Thyroid gland (tissue), 4 donors: ENCODE data around the gene MORN1.

ENCODE experiments used
- CTCF ChIP-seq, 6 experiments: fragments of 200-600 bp in 3 of 6; fragments of 450-650 bp in 3 of 6; sonication (generic) in 3 of 6; IDR thresholded peaks; one replicate each; pipeline ENCODE4 v1.5.1; 2016 to 2019; ENCODE audit warnings: antibody characterized with exemption in 6 of 6, mild to moderate bottlenecking in 2 of 6, inconsistent platforms in 1 of 6, moderate library complexity in 1 of 6
- POLR2A ChIP-seq, 2 donors: fragments of 450-650 bp; IDR thresholded peaks; one replicate each; pipeline ENCODE4 v1.6.1; 2017; ENCODE audit warnings: antibody characterized with exemption in 2 of 2, mild to moderate bottlenecking in 2 of 2, moderate library complexity in 1 of 2

- TF ChIP-seq CTCF (IDR thresholded peaks at IDR 0.05): no peak
- no peak for TF ChIP-seq POLR2A (IDR thresholded peaks at IDR 0.05)
Observed at GRCh38 chr1:2320006-2320405, 71.3 kb downstream of the MORN1 start.
